GM19193 (cell line): ENCODE results near the gene LMTK3.

ENCODE experiments used
- POLR2A ChIP-seq: IDR thresholded peaks from 4 replicates; pipeline ENCODE4 v1.6.1; 2011; ENCODE audit not compliant: insufficient read depth, insufficient read length; ENCODE audit errors: extremely low read depth

Gene LMTK3

GRCh38 chr19:48500830-48501493 lies 10.7 kb downstream of the LMTK3 start:
- TF ChIP-seq POLR2A: no peak

- TF ChIP-seq POLR2A: no peak
Observed at GRCh38 chr19:48499316-48500090, 12.1 kb downstream of the LMTK3 start.

- TF ChIP-seq POLR2A: no peak
Observed at GRCh38 chr19:48498595-48499311, 12.9 kb downstream of the LMTK3 start.

GRCh38 chr19:48497728-48498594 lies 13.7 kb downstream of the LMTK3 start:
- no peak for TF ChIP-seq POLR2A

GRCh38 chr19:48496959-48497727 lies 14.5 kb downstream of the LMTK3 start:
- no peak for TF ChIP-seq POLR2A

GRCh38 chr19:48495396-48495795 lies 16.2 kb downstream of the LMTK3 start:
- no peak for TF ChIP-seq POLR2A

GRCh38 chr19:48493718-48494401 lies 17.8 kb downstream of the LMTK3 start:
- TF ChIP-seq POLR2A: no peak

GRCh38 chr19:48492925-48493717 lies 18.5 kb downstream of the LMTK3 start:
- peak; percentile 38 for TF ChIP-seq POLR2A

- TF ChIP-seq POLR2A: no peak
Observed at GRCh38 chr19:48491793-48492123, 19.9 kb downstream of the LMTK3 start.

- TF ChIP-seq POLR2A: no peak
Observed at GRCh38 chr19:48490981-48491792, 20.4 kb downstream of the LMTK3 start.

GRCh38 chr19:48489608-48490216 lies 21.9 kb downstream of the LMTK3 start:
- no peak for TF ChIP-seq POLR2A

- TF ChIP-seq POLR2A: no peak
Observed at GRCh38 chr19:48487948-48488347, 23.7 kb downstream of the LMTK3 start.
